Astrocyte of the cerebellum (primary cell): ENCODE results near the gene SYT8.
A peak's percentile ranks its signal among the peaks of the same experiment; 100 is the strongest.
"Not testable (repeated sequence)": the region's sequence is repeated elsewhere in the genome, so short reads cannot be mapped to it uniquely, and the experiment has no call there.

Experiments used
- DNase-seq: peaks from one replicate; pipeline ENCODE4 v3.0.0-alpha.2; 2011; ENCODE audit warnings: low read depth
- H3K4me3 ChIP-seq: 2 replicates; pipeline ENCODE4 v1.5.1; 2011; ENCODE audit warnings: mild to moderate bottlenecking, low read depth, low read length, moderate library complexity
- CTCF ChIP-seq: IDR thresholded peaks from 2 replicates; pipeline ENCODE4 v1.5.1; 2012; ENCODE audit warnings: low read length, low read depth, moderate library complexity, mild to moderate bottlenecking; ENCODE audit errors: missing control alignments
- in situ Hi-C: cut with HindIII; loops from 2 replicates; pipeline ENCODE4 v1.10.0; 2017; ENCODE audit warnings: low sequenced_read_pairs

Gene SYT8

DNA sequence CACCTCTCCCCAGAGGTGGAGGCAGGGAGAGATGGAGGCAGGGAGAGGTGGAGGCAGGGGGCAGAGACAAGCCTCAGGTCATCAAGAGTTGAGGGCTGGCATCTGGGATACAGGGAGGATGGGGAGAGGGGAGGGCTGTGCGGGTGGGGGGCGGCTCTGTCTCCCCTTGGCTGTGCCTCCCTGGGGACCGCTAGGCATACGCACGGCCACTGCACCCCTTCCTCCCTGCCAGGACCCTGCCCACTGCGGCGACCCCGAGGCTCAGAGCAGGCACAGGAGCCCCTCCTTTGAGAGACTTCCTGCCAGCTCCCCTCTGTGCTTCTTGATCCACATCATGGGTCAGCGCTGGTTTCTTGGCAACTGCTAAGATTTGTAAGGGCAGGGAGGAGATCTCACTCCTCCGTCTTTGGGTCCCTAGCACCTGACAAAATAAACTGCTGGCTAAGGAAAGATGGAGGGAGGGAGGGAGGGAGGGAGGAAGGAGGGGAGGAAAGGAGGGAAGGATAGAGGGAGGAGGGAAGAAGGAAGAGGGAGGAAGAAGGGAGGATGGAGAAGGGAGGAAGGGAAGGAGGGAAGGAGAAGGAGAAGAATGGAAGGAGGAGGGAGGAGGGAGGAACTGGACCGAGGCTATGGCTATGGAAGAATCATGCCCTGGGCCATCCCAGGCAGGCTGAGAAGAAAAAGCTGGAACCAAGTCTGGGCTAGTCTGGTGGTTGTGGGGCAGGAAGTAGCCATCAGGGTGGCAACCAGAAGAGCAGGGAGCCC lies 38.4 kb downstream of the SYT8 start:
- in situ Hi-C loops, result no loop called here
- no peak for TF ChIP-seq CTCF
- no peak overlapping the region for H3K4me3 ChIP-seq
- DNase-seq, result peak; percentile 35

GRCh38 chr11:1873813-1874150 lies 39.0 kb downstream of the SYT8 start:
- DNase-seq, H3K4me3 ChIP-seq, in situ Hi-C loops: not testable (repeated sequence)

- DNase-seq, in situ Hi-C loops, H3K4me3 ChIP-seq: not testable (repeated sequence)
These were observed 39.8 kb downstream of the SYT8 start for GRCh38 chr11:1874441-1875092.

DNA sequence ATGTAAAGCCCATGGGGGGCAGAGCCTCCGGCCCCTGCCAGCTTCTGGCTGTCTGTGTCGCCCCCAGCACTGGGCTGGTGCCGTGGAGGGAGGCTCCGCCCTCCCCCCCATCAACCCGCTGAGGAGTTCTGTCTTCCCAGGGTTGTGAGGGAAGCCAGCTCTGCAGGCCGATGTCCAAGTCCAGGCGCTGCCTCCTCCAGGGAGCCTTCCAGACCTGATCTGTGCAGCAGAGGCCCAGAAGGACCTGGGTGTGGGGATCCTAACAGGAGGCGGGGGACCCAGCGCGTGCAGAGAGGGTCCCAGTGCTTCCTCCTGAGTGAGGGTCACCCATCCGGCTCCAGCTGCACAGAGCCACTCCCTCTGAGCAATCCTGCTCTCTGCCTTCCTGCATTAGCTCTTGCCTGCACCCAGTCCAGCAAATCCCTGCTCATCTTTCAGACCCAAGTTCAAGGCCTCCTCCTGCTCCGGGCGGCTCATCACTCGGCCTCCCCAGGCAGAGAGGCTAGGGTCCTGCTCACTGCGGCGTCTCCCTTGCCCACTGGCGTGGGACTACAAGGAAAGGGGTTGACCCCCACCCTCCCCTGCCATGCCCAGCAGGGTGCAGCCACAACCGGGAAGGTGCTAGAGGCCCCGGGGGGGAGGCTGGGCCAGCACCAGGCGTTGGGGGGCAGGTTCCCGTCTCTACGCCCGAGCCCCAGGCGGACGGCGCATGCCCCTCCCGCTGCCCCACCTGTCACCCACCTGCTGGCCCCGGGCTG lies 40.5 kb downstream of the SYT8 start:
- in situ Hi-C loops, result no loop called here
- no peak overlapping the region for H3K4me3 ChIP-seq
- no peak for TF ChIP-seq CTCF
- DNase-seq, result no peak

GRCh38 chr11:1875851-1876301 lies 41.1 kb downstream of the SYT8 start:
- H3K4me3 ChIP-seq, DNase-seq, in situ Hi-C loops: not testable (repeated sequence)

GRCh38 chr11:1876361-1877063 lies 41.7 kb downstream of the SYT8 start:
- peak; percentile 64 for TF ChIP-seq CTCF
- in situ Hi-C loops, result no loop called here
- no peak overlapping the region for H3K4me3 ChIP-seq
- no peak for DNase-seq

DNA sequence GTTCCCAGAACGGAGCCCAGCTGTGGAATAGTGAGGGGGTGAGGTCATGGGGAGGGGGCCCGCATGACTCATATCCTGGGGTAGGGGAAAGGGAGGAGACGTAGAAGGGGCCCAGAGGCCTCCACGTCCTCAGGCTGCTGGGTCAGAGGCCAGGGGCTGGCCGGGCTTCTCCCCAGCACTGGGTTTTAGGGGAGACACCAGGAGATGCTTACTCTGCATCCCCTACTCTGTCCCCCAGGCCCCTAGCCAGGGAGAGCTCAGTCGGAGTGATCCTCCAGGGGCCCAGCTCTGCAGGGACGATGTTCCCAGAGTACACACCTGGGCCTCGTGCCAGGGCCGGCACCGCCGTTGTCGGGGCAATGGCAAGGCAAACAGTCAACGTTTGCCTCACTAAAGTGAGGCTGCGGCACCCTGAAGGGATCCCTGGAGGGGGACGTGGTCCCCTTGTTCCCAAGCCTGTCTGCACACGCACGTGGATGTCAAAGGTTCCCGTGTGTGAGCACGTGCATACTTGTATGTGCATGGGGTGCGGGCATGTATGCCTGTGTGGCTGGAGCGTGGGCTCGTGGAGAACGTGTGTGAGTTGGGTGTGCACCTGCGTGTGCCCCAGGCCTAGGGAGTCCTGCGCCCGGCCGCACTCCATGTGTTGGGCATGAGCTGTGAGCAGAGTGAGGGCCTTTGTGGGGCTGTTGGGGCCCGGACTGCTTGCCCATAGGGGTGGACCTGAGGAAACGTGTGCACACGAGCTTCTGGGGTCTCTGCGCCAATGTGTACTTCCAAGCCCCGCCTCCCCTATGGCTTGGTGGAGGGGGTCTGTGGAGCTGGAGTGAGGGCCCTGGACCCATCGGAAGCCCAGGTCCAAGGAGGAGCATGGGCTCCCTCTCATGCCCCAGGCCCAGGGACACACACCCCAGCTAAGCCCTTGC lies 42.7 kb downstream of the SYT8 start:
- H3K4me3 ChIP-seq, result no peak overlapping the region
- no peak for TF ChIP-seq CTCF
- in situ Hi-C loops, result no loop called here
- no peak for DNase-seq
